Kidney glomerular epithelial cell (primary cell): ENCODE data around the gene BOD1L1.
"Not testable (repeated sequence)": the region's sequence is repeated elsewhere in the genome, so short reads cannot be mapped to it uniquely, and the experiment has no call there.

ENCODE experiments used
- DNase-seq: peaks from one replicate; lab custom pipeline; 2025; lab: John Stamatoyannopoulos, UW

Gene BOD1L1

DNA sequence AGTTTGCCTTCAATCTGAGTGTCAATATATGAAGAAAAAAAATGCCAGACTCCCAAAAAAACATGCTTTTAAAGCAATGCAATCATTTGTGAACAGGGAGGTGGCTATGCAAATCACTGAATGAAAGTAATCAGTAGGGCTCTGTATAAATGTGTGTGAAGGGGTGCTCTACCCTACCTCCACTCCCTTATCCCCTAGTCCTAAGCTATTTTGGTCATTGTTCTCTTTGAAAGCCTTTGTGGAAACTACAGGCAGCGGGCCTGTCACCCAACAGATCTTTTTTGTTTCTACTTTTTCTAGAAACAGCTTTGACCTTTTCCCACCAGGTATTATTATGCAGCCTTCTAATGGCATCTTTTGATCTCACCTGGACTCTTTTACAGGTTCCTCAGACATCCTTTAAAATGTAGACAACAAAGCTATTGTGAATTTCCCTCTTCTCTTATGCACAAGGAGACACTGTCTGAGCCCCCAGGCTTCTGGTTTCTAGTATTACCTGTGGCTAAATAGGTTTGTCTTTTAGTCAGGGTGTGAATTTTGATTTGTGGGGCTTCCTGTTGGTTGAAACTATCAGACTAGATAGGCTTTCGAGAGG, 9.2 kb downstream of the BOD1L1 start:
- DNase-seq = no peak

GRCh38 chr4:13617801-13618200, 9.7 kb downstream of the BOD1L1 start:
- no peak for DNase-seq

- no peak for DNase-seq
Observed at GRCh38 chr4:13616597-13616996, 10.9 kb downstream of the BOD1L1 start.

DNA sequence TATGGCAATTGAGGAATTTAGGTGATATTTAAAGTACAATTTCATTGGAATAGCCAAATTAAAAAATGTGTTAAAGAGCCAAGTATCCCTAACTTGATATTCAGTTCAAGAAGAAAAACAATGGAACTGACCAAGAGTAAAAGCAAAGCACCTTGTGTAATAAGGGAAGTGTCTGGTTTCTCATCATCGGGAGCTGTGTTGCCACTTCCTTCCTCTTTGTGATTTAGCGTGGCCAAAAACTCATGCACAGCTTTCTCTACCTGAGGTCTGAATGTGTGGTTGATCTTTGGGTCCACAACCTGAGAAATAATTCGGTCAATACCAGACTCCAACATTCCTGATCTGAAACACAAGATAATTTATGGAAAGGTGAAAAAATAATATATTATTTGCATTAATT, 12.4 kb downstream of the BOD1L1 start:
- DNase-seq = no peak

DNA sequence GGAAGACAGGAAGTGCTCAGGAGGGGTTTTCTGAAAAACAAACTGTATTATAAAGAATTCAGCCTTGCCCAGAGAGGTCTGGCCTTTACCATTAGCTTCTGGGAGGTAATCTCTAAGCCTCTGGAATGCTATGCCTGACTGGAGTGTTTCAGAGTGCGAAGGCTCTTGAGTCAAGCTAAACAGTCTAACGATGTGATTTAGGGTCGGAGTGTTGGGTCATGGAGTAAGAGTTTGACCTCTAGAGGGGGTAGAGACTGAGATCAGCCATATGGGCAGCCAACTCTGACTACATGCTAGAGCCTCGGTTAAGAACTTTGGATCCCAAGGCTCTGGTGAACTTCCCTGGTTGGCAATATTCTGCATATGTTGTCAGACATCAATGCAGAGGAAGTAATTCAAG, 15.0 kb downstream of the BOD1L1 start:
- peak; percentile 12 for DNase-seq

GRCh38 chr4:13611283-13611842, 16.2 kb downstream of the BOD1L1 start:
- DNase-seq = peak; percentile 31

- DNase-seq = no peak
Observed at GRCh38 chr4:13605330-13605729, 22.2 kb downstream of the BOD1L1 start.

GRCh38 chr4:13601848-13602247, 25.7 kb downstream of the BOD1L1 start:
- no peak for DNase-seq

DNA sequence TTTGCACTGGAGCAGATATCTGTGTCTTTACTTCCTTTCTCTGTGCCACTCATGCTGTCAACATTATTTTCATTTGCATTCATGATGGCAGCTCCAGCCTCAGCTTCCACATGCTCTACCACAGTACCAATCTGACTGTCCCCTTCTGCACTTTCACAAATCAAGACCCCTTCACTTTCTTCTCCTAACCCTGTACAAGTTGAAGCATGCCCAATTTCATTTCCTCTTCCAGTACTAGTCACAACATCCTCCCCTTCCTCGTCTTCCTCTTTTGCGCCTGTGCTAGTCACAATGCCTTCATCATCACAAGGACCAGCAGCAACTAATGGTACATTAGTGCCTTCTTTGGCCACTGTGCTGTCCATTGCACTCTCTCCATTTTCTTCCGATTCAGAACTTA, 26.5 kb downstream of the BOD1L1 start:
- no peak for DNase-seq

GRCh38 chr4:13599159-13599558, 28.4 kb downstream of the BOD1L1 start:
- DNase-seq = peak; percentile 24

GRCh38 chr4:13597604-13598003, 29.9 kb downstream of the BOD1L1 start:
- DNase-seq = peak; percentile 43

DNA sequence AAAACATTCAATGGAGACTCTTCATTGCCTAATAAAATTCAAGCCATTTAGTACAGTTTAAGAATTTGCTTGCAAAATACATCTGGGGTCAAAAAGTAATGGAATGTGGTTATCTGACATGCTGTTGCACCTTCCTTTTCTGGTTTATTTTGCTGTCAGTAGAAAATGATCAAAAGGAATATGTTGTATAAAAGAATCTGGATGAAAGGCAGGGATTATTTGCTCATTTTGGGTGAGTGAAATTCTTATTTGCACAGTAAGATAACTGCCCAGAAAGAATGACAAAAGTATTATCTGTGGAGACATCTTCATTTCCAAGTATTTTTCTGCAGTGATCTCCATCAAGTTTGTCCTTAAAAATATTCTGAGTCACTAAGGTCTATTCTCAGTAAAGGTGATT, 30.4 kb downstream of the BOD1L1 start:
- DNase-seq = no peak

GRCh38 chr4:13592220-13592619, 35.3 kb downstream of the BOD1L1 start:
- no peak for DNase-seq

- no peak for DNase-seq
Observed at GRCh38 chr4:13590766-13591165, 36.8 kb downstream of the BOD1L1 start.

- no peak for DNase-seq
Observed at GRCh38 chr4:13588954-13589353, 38.6 kb downstream of the BOD1L1 start.

- DNase-seq = no peak
Observed at GRCh38 chr4:13584481-13584880, 43.0 kb downstream of the BOD1L1 start.

- DNase-seq = no peak
Observed at GRCh38 chr4:13580036-13580435, 47.5 kb downstream of the BOD1L1 start.

GRCh38 chr4:13577660-13578059, 49.9 kb downstream of the BOD1L1 start:
- no peak for DNase-seq

GRCh38 chr4:13570916-13571315, 56.6 kb downstream of the BOD1L1 start:
- DNase-seq = no peak

GRCh38 chr4:13567125-13567524, 60.4 kb downstream of the BOD1L1 start:
- no peak for DNase-seq

DNA sequence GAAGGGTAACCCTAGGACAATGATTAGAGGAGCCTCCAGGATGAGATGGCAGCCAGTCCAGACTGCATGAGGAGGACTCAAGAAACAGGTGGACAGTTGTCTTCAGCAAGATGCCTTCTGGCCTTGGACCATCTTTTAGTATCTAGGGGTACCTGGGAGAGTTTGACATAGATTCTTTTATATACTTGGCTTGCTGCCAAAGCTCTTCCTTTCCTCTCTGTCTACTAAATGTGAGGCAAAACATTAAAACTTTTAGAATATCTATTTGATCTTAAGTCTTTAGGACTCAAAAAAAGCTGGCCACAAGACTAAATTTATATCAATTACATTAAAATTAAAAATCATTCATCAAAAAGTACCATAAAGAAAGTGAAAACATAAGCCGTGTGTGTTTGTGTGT, 64.6 kb downstream of the BOD1L1 start:
- DNase-seq = no peak

DNA sequence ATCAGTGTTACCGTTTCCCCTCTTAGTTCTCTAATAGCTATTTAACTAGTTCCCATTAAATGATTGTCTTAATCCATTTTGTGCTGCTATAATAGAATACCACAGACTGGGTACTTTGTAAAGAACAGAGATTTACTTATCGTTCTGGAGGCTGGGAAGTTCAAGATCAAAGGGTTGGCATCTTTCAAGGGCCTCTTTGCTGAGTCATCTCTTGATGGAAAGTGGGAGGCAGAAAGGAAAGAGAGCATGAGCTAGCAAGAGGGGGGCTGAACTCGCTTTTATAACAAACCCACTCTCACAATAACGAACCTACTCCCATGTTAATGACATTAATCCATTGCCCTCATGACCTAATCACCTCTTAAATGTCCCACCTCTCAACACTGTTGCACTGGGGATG, 65.9 kb downstream of the BOD1L1 start:
- DNase-seq = no peak

DNA sequence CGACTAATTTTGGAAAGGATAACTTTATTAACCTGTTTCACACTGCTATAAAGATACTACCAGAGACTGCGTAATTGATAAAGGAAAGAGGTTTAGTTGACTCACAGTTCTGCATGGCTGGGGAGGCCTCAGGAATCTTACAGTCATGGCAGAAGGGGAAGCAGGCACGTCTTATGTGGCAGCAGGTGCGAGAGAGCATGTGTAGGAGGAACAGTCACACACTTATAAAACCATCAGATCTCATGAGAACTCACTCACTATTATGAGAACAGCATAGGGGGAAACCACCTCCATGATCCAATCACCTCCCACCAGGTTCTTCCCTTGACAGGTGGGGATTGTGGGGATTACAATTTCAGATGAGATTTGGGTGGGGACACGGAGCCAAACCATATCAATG, 67.4 kb downstream of the BOD1L1 start:
- DNase-seq = not testable (repeated sequence)

DNA sequence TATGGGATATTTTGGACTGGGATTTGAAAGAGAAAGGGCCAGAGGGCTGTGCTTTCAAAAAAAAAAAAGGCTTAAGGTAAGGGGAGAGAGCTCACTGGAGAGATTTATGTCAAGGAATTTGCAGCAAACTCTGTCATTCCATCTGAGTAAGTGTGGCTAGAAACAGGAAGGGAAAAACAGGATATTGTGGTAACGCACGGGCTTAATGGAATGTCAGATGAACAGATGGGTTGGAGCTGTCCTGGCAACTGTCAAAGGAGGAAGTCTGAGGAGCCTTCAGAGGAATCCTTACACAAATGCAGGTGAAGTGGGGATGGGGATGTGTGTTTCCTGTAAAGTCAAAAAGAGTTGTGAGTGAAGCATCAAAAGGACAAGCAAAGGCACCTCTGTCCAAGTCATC, 68.1 kb downstream of the BOD1L1 start:
- DNase-seq = peak; percentile 74
